Activated CD4-positive, CD25-positive, alpha-beta regulatory T cell treated with anti-CD3 and anti-CD28 coated beads, Interleukin-2, amount 50 U/mL, for 24 hours (primary cell): ENCODE results near the gene SLC7A4.

Source experiments
- ATAC-seq, 2 donors: fragments of 150-1000 bp; cut with Tn5 transposase; one replicate each; pipeline ENCODE4 v1.10.0; 2021; ENCODE audit warnings: mild to moderate bottlenecking in 1 of 2, moderate library complexity in 1 of 2

SLC7A4 gene

GRCh38 chr22:20983081-20983771 is 49.1 kb downstream of the SLC7A4 start:
- no peak for ATAC-seq

GRCh38 chr22:20982563-20982882 is 49.8 kb downstream of the SLC7A4 start:
- ATAC-seq, result peak in 1 of 2 donors; percentile 2

- ATAC-seq, result peak; percentile 88
These were observed 50.4 kb downstream of the SLC7A4 start, which contains the start of gene LZTR1 for GRCh38 chr22:20981787-20982562. TSS of gene LZTR1 (plus strand) at chr22:20982297. CDS start at chr22:20982372, 75 bp downstream.

- ATAC-seq, result no peak
These were observed 51.2 kb downstream of the SLC7A4 start for GRCh38 chr22:20980938-20981722.

GRCh38 chr22:20980523-20980922 is 51.8 kb downstream of the SLC7A4 start:
- no peak for ATAC-seq

- ATAC-seq, result no peak
These were observed 52.4 kb downstream of the SLC7A4 start for GRCh38 chr22:20979940-20980453.

- peak; percentile 57 to 63 for ATAC-seq
These were observed 53.0 kb downstream of the SLC7A4 start for GRCh38 chr22:20979243-20979809.
